Measurements from ENCODE around the gene PIK3C2A. TPM values are rescaled to one million over a fixed set of nuclear protein-coding genes. Genes with fewer than 3 reads are reported as not detected.
"Not testable (repeated sequence)": the region's sequence is repeated elsewhere in the genome, so short reads cannot be mapped to it uniquely, and the experiment has no call there.

Gene PIK3C2A
- total RNA-seq, 2 donors from 2014 or later = 21.4 to 40.0 TPM

DNA sequence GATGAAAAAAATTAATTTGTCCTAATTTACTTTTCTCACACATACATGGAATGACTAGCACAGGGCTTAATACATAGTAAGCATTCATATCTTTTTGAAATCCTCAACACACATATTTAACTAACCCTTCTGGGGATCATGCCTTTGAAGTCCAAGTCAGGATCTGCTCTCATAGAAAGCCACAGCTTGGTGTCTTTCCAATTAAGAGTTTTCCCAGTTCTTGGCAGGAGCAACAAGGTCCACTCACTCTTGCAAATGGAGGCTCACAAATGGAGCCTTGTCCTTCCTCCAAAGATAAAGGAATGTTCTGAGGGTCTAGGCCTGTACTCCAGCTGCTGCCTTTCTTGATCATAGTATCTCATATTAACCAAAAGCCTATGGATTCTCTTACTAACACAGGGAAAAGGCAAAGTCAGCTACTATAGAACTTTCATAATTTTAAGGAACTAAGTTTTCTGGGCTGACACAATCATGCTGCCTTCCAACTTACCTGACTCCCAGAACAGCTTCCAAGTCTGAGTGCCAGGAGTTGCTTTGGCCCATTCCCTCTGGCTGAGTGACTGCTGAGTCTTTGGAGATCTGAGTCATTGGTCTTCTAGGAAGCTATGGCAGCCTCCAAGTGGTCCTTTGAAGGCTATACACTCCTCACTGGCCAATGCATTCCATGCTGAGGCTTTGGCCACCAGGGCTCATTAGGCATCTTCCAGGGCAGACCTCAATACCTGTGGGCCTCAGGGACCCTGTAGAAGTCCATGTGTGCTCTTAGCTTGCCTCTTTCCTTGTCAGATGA, 43.0 kb upstream of the PIK3C2A start:
- intact Hi-C loops (cut with DNase I) = no loop called here
- H3K4me1 ChIP-seq = no peaks in the 10 kb centered on the region
- H3K27ac ChIP-seq = no peak overlapping the region
- H3K4me3 ChIP-seq = no peak overlapping the region
- no peaks in the 10 kb centered on the region for H3K36me3 ChIP-seq (replicated peaks in 1 of 2; ENCODE audit: insufficient read depth in 1 of 2, low read depth in 2 of 2)
- ATAC-seq = no peak
- TF ChIP-seq, protein P1, sequence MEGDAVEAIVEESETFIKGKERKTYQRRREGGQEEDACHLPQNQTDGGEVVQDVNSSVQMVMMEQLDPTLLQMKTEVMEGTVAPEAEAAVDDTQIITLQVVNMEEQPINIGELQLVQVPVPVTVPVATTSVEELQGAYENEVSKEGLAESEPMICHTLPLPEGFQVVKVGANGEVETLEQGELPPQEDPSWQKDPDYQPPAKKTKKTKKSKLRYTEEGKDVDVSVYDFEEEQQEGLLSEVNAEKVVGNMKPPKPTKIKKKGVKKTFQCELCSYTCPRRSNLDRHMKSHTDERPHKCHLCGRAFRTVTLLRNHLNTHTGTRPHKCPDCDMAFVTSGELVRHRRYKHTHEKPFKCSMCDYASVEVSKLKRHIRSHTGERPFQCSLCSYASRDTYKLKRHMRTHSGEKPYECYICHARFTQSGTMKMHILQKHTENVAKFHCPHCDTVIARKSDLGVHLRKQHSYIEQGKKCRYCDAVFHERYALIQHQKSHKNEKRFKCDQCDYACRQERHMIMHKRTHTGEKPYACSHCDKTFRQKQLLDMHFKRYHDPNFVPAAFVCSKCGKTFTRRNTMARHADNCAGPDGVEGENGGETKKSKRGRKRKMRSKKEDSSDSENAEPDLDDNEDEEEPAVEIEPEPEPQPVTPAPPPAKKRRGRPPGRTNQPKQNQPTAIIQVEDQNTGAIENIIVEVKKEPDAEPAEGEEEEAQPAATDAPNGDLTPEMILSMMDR (IDR thresholded peaks at IDR 0.05) = no peak
- TF ChIP-seq POLR2A (IDR thresholded peaks at IDR 0.05) = no peak
- H3K27me3 ChIP-seq = no peaks in the 10 kb centered on the region
- DNase-seq = no peak
- H3K9me3 ChIP-seq = no peaks in the 10 kb centered on the region

DNA sequence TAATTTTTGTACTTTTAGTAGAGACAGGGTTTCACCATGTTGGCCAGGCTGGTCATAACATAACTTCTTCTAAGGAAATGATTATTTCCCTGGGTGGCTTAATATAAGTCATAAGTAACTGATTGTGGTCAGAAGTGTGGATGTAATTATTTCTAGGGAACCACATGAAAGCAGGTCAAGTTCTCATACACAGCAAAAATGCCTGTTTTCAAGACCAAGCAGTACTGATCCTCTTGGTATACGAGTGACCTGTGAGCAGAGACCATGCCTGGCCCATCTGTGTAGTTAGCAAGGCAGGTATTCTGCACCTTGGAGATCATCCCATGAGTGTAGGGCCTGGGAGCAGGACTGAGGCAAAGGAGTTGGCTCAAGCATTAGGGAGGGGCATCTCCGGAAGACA, 36.3 kb upstream of the PIK3C2A start:
- 64 to 67% methylated on average over 1 to 2 of the region's 2 CpGs for WGBS, 2 donors
- intact Hi-C loops (cut with DNase I) = no loop called here
- ATAC-seq (no peak), DNase-seq (no peak)
- Histone ChIP-seq H3K36me3 (replicated peaks in 1 of 2; ENCODE audit: insufficient read depth in 1 of 2, low read depth in 2 of 2) (no peaks in the 10 kb centered on the region), H3K27me3 (no peaks in the 10 kb centered on the region), H3K27ac (no peak overlapping the region), H3K4me1 (no peaks in the 10 kb centered on the region), H3K4me3 (no peak overlapping the region), H3K9me3 (no peaks in the 10 kb centered on the region)
- no peak for TF ChIP-seq POLR2A (IDR thresholded peaks at IDR 0.05)
- TF ChIP-seq, protein P1 (IDR thresholded peaks at IDR 0.05) = no peak

GRCh38 chr11:17242954-17243353, 35.2 kb upstream of the PIK3C2A start:
- H3K4me1 ChIP-seq; intact Hi-C loops (cut with DNase I); H3K4me3 ChIP-seq; ATAC-seq; H3K27ac ChIP-seq; H3K27me3 ChIP-seq; H3K36me3 ChIP-seq (replicated peaks in 1 of 2; ENCODE audit: insufficient read depth in 1 of 2, low read depth in 2 of 2); H3K9me3 ChIP-seq; DNase-seq: not testable (repeated sequence)
- WGBS, 2 donors = 98 to 100% methylated on average over 4 of the region's 4 CpGs

- Histone ChIP-seq H3K4me3 (no peak overlapping the region), H3K4me1 (no peaks in the 10 kb centered on the region), H3K27me3 (no peaks in the 10 kb centered on the region), H3K9me3 (no peaks in the 10 kb centered on the region), H3K36me3 (replicated peaks in 1 of 2; ENCODE audit: insufficient read depth in 1 of 2, low read depth in 2 of 2) (no peaks in the 10 kb centered on the region), H3K27ac (no peak overlapping the region)
- TF ChIP-seq, protein P1 (IDR thresholded peaks at IDR 0.05) = no peak
- no peak for TF ChIP-seq POLR2A (IDR thresholded peaks at IDR 0.05)
- intact Hi-C loops (cut with DNase I) = no loop called here
- ATAC-seq (no peak), DNase-seq (no peak)
Measured at GRCh38 chr11:17240780-17241179, 33.0 kb upstream of the PIK3C2A start.

DNA sequence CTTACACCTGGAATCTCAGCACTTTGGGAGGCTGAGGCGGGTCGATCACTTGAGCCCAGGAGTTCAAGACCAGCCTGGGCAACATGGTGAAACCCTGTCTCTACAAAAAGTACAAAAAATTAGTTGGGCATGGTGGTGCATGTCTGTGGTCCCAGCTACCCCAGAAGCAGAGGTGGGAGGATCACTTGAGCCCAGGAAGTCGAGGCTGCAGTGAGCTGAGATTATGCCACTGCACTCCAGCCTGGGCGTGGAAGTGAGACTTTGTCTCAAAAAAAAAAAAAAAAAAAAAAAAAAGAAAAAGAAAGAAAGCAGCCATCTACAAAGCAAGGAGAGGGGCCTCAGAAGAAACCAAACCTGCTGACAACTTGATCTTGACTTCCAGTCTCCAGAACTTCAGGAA, 32.1 kb upstream of the PIK3C2A start:
- H3K36me3 ChIP-seq (replicated peaks in 1 of 2; ENCODE audit: insufficient read depth in 1 of 2, low read depth in 2 of 2); H3K27me3 ChIP-seq; H3K9me3 ChIP-seq; intact Hi-C loops (cut with DNase I); H3K27ac ChIP-seq; ATAC-seq; H3K4me3 ChIP-seq; H3K4me1 ChIP-seq; DNase-seq: not testable (repeated sequence)
- WGBS, 2 donors = 77 to 91% methylated on average over 4 of the region's 4 CpGs

- no peak for ATAC-seq
- intact Hi-C loops (cut with DNase I) = no loop called here
Measured at GRCh38 chr11:17238377-17238776, 30.6 kb upstream of the PIK3C2A start.

More at GRCh38 chr11:17238377-17238776, 30.6 kb upstream of the PIK3C2A start:
- no peak overlapping the region for H3K4me3 ChIP-seq
- H3K4me1 ChIP-seq = no peaks in the 10 kb centered on the region
- DNase-seq = no peak
- no peak for TF ChIP-seq POLR2A (IDR thresholded peaks at IDR 0.05)
- TF ChIP-seq, protein P1 (IDR thresholded peaks at IDR 0.05) = no peak
- no peaks in the 10 kb centered on the region for H3K27me3 ChIP-seq
- 33 to 36% methylated on average over 3 of the region's 3 CpGs for WGBS, 2 donors
- no peaks in the 10 kb centered on the region for H3K36me3 ChIP-seq (replicated peaks in 1 of 2; ENCODE audit: insufficient read depth in 1 of 2, low read depth in 2 of 2)
- H3K27ac ChIP-seq = no peak overlapping the region
- no peaks in the 10 kb centered on the region for H3K9me3 ChIP-seq

Measured in body of pancreas (tissue), 4 donors.